GM18511 (cell line): ENCODE measurements around the gene GGT7.
A peak's percentile ranks its signal among the peaks of the same experiment; 100 is the strongest.
"Not testable (repeated sequence)": the region's sequence is repeated elsewhere in the genome, so short reads cannot be mapped to it uniquely, and the experiment has no call there.

Source experiments
- ATAC-seq: cut with Tn5 transposase; IDR thresholded peaks from one replicate; pipeline ENCODE4 v1.9.1; 2021; ENCODE audit warnings: mild to moderate bottlenecking, moderate library complexity; ENCODE audit not compliant: unreplicated experiment

GGT7 gene

GRCh38 chr20:34849778-34850177 is 22.9 kb downstream of the GGT7 start:
- ATAC-seq: no peak

- no peak for ATAC-seq
Observed at GRCh38 chr20:34848597-34848996, 24.1 kb downstream of the GGT7 start.

- ATAC-seq: no peak
Observed at GRCh38 chr20:34843421-34843820, 29.2 kb downstream of the GGT7 start.

- no peak for ATAC-seq
Observed at GRCh38 chr20:34842143-34842542, 30.5 kb downstream of the GGT7 start.

GRCh38 chr20:34834459-34834893 is 38.2 kb downstream of the GGT7 start:
- no peak for ATAC-seq

- ATAC-seq: no peak
Observed at GRCh38 chr20:34831936-34832335, 40.7 kb downstream of the GGT7 start.

GRCh38 chr20:34829191-34829590 is 43.5 kb downstream of the GGT7 start:
- no peak for ATAC-seq

GRCh38 chr20:34825530-34826362 is 46.9 kb downstream of the GGT7 start, which contains the start of gene NCOA6:
Gene NCOA6, minus strand, starts transcription at chr20:34825651. Its CDS starts 43,296 bp downstream, at chr20:34782355.
- peak; percentile 74 for ATAC-seq

- ATAC-seq: peak; percentile 81
Observed at GRCh38 chr20:34824806-34825529, 47.7 kb downstream of the GGT7 start.

- ATAC-seq: peak; percentile 69
Observed at GRCh38 chr20:34824452-34824805, 48.2 kb downstream of the GGT7 start.

- no peak for ATAC-seq
Observed at GRCh38 chr20:34824026-34824425, 48.6 kb downstream of the GGT7 start.

- ATAC-seq: no peak
Observed at GRCh38 chr20:34820805-34821578, 51.7 kb downstream of the GGT7 start.

- ATAC-seq: no peak
Observed at GRCh38 chr20:34817801-34818200, 54.9 kb downstream of the GGT7 start.

- no peak for ATAC-seq
Observed at GRCh38 chr20:34817072-34817471, 55.6 kb downstream of the GGT7 start.

GRCh38 chr20:34815636-34816035 is 57.0 kb downstream of the GGT7 start:
- no peak for ATAC-seq

GRCh38 chr20:34808583-34808982 is 64.1 kb downstream of the GGT7 start:
- no peak for ATAC-seq

GRCh38 chr20:34807944-34808465 is 64.7 kb downstream of the GGT7 start:
- not testable (repeated sequence) for ATAC-seq

GRCh38 chr20:34806255-34806654 is 66.4 kb downstream of the GGT7 start:
- no peak for ATAC-seq

GRCh38 chr20:34798871-34799270 is 73.8 kb downstream of the GGT7 start:
- no peak for ATAC-seq

- no peak for ATAC-seq
Observed at GRCh38 chr20:34798328-34798727, 74.3 kb downstream of the GGT7 start.
